Stimulated activated CD4-positive, alpha-beta T cell treated with anti-CD3 and anti-CD28 coated beads, Interleukin-12 subunit alpha, Interleukin-12 subunit beta, amount 100 ng/mL, for 4 hours (primary cell): ENCODE measurements around the gene TNFSF9.
"Not testable (repeated sequence)": the region's sequence is repeated elsewhere in the genome, so short reads cannot be mapped to it uniquely, and the experiment has no call there.

Experiments
- DNase-seq: peaks from one replicate; pipeline ENCODE4 v3.0.0-alpha.2; 2020

The TNFSF9 gene

GRCh38 chr19:6573350-6573749 is 42.5 kb downstream of the TNFSF9 start:
- DNase-seq = no peak

GRCh38 chr19:6576869-6577475 is 46.1 kb downstream of the TNFSF9 start:
- no peak for DNase-seq

GRCh38 chr19:6577476-6578125 is 46.8 kb downstream of the TNFSF9 start:
- DNase-seq = no peak

GRCh38 chr19:6579450-6580178 is 48.8 kb downstream of the TNFSF9 start:
- no peak for DNase-seq

- no peak for DNase-seq
Measured at GRCh38 chr19:6580313-6580712, 49.5 kb downstream of the TNFSF9 start.

- DNase-seq = not testable (repeated sequence)
Measured at GRCh38 chr19:6582515-6583484, 52.0 kb downstream of the TNFSF9 start.
